Hematopoietic multipotent progenitor cell (in vitro differentiated cells): ENCODE data around the gene MX2. TPM values are rescaled to one million over a fixed set of nuclear protein-coding genes. Genes with fewer than 3 reads are reported as not detected.
A peak's percentile ranks its signal among the peaks of the same experiment; 100 is the strongest.

Source experiments
- DNase-seq, 3 donors: peaks; one replicate each; pipeline ENCODE4 v3.0.0-alpha.2; 2011 to 2015; ENCODE audit warnings: low read depth in 2 of 3, low spot score in 2 of 3
- total RNA-seq: library from RNA; depleted of rRNA; stranded (reverse); fragments of >200 nt; gene quantifications from one replicate; pipeline ENCODE4 v1.2.3, GENCODE V29; 2012

The MX2 gene
- total RNA-seq, 1 donor: 25.3 TPM

DNA sequence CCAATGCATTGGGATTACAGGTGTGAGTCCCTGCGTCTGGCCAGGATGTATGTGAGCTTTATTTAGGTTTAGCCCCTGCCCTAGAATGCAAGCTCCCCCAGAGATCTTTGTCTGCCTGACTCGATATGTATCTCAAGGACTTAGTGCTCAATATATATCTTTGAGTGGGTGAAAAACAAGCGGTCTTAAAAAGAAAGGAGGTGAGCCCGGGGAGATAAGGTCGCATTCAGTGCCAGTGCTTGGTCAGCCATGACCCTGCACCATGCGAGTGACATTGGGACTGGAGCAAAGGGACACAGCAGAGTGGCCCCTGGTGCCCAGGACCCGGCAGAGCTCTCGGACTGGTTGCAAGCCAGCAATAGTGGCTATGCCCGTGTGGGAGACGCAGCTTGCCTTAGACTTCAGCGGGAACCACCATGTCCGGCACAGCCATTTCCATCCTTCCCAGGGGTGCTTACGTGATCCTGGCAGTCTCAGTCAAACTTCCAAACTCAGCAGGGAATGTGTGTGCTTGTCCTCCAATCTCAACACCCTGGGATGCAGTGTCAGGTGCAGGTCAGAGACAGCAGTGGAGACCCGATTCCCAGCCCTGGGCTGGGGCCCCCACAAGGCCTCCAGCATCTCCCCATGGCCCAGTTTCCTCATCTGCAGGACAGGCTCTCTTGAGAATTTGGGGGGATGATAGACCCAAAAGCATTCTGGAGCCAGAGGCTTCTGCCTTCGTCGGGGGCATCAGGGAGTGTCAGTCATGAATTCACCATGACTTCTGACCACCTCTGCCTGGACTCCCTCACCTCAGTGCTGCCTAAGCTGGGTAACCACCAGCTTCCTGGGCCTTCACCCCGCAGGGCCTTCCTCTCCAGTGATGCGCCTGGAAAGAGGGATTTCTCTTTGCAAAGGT, 1.8 kb downstream of the MX2 start:
- DNase-seq: no peak

DNA sequence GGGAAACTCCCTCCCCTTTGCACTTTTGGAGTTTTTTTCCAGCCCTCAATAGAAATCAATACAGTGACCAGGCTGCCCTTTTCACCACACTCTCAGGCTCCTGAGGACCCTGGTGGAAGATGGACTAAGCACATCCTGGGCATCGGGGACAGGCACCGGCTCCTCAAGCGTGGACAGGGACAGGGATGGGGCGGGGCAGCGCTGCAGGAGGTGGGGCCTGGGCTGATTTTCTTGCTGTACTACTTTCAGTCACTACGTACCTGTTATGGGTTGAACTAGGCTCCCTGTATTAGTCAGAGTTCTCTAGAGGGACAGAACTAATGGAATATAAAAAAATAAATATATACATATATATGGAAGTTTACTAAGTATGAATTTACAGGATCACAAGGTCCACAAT, 2.5 kb downstream of the MX2 start:
- DNase-seq: no peak

DNA sequence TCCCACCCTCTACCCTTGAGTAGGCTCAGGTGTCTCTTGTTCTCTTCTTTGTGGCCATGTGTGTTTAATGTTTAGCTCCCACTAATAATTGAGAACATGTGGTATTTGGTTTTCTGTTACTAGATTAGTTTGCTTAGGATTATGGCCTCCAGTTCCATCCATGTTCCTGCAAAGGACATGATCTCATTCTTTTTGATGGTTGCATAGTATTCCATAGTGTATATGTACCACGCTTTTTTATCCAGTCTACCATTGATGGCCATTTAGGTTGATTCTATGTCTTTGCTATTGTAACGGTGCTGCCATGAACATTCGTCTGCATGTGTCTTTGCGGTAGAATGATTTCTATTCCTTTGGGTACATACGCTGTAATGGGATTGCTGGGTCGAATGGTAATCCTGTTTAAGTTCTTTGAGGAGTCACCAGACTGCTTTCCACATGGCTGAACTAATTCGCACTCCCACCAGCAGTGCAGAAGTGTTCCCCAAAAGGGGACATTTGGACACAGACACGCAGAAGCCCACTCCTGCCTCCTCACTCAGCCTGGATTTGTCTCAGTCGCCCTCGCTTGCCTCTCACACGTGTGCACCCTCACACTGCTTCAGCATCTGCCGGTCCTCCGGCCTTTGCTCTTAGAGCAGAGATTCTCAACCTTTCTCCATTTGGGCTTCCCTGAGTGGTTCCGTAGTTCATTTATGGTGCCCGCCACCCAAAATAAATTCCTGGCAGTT, 3.7 kb downstream of the MX2 start:
- DNase-seq: no peak

DNA sequence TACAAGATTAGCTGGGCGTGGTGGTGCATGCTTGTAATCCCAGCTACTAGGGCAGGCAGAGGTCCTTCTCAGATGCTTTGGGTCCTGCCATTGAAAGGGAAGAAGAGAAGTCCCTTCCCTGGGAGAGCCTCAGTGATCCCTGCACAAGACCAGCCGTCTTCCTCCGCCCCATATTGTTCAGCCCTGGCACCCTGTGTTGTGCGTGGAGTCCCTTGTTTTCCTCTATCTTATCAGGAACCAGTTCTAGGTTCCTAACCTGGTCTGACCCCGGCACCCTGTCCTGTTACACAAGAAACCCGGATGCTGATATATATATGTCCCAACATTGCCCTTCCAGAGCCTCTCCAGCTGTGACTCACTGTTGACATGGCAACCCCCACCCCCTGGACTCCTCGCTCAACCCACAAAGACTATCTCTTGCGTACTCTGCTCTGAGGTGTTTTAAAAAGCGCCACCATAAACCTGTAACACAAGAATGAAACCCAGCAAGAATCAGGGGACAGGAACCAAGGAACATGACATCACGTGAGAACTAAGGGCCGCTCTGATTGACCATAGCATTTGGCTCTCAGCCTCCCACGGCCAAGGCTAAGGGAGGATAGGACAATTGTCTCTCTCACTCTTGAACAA, 4.8 kb downstream of the MX2 start:
- no peak for DNase-seq

DNA sequence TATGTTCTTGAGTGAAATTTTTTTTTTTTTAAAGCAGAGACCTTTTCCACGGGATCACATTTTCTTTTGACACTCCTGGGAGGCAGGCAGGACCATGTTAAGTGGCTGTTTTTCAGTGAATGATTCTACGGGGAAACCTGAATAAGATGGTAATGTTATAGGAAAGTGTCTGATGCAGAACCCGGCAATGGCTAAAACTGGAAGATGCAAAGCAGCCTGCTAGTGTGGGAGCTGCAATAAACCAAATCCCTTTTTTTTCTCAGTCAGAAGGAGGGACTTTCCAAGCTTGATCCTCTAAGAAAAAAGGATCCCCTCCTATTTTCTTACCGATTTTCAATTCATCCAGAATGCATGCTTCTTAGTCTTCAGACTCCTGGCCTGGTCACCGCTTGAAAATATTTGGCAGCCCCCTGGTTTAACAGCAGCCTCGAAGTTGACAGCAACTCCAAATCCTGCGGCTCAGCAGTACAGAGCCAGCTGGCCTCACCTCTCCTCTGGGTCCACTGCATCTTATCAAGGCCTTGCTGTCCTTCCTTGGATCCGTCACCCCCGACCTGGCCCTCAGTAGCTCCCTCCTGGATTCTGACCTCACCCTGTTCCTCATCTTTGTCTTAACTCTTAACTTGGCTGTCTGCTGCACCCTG, 5.6 kb downstream of the MX2 start:
- no peak for DNase-seq

DNA sequence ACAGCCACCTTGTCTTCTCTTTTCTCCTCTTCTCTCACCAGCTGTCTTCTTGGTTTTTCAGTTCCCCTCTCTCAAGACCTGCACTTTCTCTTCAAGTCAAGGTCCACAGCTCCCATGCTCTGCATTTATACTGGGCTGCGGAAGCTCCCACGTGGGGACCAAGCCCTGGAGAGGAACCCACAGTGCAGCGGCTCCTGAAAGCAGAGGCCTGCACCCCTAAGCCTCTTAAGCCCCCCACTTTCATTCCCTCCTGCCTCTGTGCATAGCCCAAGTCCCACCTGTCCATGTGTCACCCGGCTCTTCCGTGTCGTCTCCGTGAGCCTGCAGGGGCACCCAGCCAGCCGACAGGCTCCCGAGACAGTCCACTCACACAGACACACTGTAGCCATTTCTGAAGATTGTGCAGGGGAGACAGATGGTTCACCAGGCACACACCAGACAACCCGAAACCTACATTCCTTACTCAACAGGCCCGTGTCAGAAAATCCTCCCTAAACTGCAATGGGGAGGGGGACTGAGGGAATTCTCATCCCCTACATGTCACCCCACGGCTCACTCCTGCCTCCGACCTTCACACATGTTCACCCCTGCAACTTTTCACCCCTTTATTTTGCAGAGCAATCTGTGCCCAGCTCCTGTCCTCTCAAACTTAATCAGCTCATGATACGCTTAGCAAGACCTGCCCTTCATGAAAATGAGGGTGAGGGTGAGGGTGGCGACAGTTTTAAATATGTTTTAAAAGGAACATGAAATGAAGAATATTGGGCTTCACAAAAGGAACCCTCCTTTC, 6.3 kb downstream of the MX2 start:
- no peak for DNase-seq

DNA sequence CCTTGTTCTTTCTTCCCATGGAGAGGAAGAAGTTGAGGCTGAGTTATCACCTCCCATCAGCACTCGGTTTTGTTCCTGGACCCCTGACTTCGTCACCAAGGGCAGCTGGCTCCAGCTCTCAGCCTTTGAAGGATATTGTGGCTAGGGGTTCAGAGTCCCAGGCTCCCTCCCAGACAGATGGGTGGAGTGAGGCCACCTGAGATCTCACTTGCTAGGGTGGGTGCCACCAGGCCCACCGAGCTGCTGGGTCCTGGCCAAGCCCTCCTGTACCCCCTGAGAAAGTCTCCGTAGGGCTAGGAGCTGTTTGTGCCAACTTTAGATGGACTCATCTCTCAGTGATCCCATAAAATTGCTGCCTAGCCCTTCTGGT, 6.9 kb downstream of the MX2 start:
- no peak for DNase-seq

DNA sequence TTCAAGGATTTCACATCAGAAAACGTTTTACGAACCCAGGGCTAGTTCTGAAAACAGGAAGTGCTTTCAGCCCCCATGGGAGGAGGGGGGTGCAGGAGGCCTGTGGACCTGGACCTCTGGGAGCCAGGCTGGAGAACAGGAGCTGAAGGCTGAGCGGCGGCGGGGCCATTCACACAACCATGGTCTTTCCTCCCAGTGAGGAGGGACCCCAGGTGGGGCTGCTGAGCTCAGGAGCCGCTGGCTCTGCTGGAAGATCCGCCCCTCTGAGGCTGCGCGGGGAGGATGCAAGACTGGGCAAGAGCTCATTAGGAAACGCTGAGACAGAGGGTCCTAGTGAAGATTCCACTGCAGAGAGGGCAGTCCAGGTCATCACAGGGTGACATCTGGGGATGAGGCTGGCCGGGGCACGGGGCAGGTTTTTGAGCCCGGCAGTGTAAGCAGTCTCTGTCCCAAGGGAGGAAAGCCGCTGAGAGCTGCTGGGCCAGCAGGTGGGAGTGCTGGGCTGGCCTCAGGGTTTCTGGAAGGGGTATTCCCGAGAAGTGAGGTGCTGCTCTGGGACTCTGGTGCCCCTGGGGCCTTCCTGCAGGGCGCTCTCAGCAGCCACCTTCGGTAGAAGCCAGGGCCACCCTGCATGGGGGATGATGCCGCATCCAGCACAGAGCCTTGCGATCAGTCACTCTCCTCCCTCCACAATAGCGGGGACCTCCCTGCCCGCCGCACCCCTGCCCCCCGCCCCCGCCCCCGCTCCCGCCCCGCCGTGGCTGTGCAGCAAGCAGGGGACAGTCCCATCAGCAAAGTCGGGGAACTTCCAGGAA, 7.5 kb downstream of the MX2 start:
- DNase-seq: peak in 2 of 3 donors; percentile 40 to 42

DNA sequence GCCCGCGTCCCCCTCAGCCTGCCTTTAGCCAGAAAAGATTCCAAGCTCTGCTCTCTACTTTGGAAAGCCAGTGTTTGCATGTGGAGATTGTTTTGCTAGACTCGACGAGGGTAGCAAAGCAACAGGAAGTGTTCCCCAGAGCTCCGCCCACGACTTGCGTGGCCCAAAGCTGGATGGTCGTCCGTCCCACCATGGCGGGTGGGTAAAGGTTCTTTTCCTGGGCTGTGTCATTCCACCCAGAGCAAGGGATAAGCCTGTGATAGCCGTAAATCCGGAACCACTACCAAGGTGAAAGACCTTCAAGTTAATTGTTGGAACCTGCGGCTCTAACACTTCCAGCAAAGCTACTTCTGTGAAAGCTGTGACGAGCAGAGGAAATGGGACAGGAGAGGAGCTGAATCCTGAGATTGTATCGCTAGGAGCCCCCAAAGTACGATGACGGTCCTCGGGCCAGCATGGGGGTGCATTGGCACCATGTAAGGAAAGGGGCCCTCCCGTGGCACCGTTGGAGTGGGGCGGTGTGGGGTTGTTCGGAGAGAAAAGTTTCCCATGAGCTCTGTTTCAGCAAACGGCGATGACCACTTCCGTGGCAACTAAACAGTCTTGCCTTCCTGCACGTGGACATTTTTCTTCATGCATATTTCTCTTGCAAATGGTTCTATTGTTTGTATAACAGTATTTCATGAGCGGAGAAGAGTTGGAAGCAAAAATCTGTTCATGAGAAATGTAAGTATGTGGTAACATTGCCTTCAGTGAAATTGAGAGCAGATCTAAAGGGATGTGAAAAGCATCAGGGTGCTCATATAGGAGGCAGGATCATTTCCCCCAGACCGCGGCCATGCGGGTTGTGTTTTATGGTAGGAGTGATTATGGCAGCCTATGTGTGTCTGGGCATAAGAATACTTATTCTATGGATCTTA, 8.4 kb downstream of the MX2 start:
- DNase-seq: peak in 1 of 3 donors; percentile 32

DNA sequence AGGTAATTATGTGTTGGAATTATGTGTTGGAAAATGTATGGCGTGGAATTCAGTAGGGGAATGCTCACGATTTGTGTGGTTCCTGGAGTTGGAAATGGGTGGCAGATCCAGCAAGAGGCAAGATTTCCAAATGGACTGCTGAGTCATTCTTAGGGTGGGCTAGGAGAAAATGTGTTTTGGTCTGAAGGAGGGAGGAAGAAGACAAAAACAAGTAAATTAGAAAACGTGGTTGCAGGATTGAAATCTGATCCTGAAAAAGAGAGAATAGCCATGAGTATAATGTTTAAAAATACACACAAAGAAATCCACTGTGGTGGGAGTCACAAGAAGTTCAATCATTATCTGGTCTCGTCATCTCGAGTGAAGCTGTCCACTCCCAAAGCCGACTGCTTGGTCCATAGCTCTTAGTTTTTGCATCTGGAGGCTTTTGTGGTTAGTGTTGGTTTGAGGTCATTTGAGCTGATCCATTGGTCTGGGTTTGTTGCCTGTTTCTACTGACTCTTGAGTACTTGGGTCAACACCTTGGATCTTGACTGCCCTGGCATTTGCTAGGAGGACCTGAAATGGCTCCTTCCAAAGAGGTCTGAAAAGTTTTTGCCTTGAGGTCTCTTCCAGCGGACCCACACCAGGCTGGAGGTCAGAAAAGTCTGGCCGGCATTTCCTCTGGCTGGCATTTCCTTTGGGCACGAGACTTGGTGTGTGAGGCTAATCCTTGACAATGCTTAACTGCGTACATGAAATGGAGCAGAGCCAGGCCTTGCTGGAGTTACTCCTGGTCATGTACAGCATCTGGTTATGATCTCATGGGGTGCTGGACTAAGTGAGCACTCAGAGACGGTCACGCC, 9.2 kb downstream of the MX2 start:
- DNase-seq: no peak

DNA sequence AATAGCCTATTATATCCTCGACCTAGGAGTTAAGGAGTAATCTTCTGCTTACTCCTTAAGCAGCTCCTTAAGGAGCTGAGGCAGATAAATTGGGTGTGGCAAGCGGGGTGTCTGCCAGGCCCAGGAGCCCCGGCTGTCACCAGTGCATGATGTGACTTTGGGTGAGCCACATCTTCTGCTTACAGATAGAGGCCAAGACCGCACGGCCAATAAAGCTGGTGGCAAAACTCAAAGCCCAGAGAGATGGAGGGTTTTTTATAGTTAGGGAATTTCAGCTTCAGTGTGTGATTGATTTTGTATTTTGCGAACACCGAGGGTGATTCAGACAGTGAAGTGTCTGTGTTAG, 9.8 kb downstream of the MX2 start:
- DNase-seq: no peak

DNA sequence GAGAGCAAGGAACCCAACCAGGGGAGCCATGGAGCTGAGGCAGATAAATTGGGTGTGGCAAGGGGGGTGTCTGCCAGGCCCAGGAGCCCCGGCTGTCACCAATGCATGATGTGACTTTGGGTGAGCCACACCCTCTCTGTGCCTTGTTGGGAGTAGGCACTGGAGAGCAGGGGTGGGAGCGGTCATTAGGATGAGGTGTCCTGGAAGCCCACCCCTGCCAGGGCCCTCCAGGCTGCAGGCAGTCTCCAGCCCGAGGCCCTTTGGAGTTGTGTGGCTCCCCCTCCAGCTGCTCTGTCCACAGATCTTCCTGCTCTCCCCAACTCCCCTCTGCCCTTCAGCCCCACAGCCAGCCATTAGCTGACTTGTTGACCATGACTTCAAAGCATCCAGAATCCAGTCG, 11.4 kb downstream of the MX2 start:
- DNase-seq: no peak

DNA sequence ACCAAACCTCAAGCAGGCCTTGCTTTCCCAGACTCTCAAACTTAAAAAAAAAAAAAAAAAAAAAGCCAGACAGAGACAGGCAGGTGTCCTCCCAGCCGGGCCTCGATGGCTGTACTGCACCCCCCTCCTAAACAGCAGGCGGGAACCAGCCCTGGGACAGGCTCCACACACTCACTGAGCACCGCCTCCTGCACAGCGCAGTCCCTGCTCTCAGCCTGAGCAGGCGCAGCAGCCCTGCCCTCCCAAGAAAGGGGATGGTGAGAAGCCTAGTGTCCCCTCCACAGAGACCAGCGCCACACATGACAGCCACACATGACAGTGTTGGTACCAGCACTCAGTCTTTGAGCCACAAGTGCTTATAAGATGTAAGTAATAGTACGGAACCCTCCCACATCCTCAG, 11.9 kb downstream of the MX2 start:
- DNase-seq: no peak

DNA sequence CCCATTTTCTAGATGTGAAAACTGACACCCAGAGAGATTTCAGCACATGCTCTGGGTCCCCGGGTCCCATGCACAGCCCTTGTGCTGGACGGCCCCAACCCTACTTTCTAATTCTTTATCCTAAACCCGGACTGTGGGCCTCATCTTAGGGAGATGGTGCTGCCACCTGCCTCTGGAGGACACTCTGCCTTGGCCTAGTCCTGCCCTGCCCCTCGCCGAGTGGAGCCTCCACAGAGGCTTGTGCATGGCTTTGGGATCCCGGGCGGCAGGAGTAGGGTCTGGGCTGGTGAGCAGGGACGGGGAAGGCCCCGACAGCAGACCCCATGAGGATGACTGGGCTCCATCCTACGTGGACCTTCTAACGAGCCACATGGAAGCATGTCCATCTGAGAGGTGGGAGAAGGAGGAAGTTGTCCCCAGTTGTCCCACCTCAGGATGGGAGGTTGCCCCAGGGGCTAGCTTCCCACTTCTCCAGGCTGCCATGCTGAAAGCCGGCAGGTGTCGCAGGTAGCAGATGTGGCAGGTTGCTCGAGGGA, 12.4 kb downstream of the MX2 start:
- no peak for DNase-seq

DNA sequence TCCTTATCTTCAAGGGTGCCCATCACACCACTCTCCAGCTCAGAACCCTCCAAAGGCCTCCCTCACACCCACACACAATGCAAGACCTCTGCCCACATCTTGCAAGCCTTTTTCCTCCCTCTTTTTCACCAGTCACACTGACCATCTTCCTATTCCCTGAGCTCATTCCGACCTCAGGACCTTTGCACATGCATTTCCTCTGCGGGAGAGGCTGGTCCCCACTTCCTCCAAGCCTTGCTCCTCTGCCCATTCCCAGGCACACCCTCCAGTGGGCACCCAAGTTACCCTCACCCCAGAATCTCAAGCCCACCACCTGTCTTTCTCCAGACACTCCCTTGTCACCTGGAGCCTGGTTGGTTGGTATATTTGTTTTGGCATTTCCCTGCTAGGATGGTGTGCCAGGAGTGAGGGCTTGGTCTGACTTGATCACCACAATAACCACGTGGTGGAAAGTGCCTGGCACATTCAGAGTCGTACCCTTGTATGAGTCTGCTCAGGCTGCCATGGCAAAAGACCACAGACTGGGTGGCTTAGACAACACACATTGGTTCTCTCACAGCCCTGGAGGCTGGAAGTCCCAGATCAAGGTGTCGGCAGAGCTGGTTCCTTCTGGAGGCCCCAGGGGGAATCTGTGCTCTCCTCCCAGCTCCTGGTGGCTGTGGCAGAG, 13.2 kb downstream of the MX2 start:
- DNase-seq: no peak

DNA sequence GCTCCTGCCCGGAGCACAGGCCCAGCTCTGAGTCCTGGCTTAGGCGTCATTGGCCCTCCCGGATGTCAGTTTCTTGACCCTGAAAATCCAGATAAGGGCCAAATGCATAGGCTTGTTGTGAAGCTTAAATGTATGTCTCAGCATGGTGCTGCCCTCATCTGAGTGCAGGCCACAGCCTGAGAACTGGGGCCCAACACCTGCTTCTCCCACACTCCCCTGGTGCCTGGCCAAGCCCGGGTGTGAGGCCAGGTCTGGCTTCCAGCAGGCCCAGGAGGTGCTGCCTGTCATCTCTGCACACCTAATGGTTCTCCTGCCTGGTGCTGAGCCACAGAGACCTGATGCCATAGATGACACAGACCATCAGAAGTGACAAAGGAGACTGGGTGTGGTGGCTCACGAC, 14.0 kb downstream of the MX2 start:
- DNase-seq: no peak

DNA sequence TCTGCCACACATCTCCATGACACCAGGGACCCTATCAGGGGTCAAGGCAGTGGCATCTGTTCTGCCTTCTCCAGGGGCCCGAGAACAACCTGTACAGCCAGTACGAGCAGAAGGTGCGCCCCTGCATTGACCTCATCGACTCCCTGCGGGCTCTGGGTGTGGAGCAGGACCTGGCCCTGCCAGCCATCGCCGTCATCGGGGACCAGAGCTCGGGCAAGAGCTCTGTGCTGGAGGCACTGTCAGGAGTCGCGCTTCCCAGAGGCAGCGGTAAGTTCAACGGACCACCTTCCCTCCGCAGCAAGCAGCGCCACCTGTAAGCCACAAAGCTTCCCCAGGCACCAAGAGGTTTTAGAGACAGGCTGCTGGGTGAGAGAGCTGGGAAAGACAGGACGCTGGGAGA, 15.9 kb downstream of the MX2 start:
- DNase-seq: no peak
